ENCODE results near the gene PACC1.

DNA sequence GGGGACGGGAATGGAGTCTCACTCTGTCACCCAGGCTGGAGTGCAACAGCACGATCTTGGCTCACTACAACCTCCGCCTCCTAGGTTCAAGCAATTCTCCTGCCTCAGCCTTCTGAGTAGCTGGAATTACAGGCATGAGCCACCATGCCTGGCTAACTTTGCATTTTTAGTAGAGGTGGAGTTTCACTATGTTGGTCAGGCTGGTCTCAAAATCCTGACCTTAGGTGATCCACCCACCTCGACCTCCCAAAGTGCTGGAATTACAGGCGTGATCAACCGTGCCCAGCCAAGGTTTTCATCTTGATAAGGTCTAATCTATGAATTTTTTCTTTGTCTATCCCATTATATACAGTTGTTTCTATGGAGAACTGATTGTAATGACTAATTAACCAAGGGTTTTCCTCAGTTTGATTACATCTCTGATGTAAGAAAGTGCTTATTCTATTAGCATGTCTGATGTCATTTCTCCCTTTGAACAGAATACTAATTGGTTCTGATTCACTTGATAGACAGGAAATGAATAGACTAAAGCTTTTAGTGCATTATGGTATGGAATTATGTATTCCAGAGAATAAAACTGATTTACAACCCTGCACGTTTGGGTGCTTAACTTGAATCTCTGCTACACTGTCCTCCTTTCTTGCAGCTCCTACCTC is 11.9 kb downstream of the PACC1 start:
- TF ChIP-seq, protein P1, sequence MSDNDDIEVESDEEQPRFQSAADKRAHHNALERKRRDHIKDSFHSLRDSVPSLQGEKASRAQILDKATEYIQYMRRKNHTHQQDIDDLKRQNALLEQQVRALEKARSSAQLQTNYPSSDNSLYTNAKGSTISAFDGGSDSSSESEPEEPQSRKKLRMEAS (IDR thresholded peaks at IDR 0.05; ENCODE audit: insufficient read depth, insufficient read length) = no peak
- TF ChIP-seq, protein P2, sequence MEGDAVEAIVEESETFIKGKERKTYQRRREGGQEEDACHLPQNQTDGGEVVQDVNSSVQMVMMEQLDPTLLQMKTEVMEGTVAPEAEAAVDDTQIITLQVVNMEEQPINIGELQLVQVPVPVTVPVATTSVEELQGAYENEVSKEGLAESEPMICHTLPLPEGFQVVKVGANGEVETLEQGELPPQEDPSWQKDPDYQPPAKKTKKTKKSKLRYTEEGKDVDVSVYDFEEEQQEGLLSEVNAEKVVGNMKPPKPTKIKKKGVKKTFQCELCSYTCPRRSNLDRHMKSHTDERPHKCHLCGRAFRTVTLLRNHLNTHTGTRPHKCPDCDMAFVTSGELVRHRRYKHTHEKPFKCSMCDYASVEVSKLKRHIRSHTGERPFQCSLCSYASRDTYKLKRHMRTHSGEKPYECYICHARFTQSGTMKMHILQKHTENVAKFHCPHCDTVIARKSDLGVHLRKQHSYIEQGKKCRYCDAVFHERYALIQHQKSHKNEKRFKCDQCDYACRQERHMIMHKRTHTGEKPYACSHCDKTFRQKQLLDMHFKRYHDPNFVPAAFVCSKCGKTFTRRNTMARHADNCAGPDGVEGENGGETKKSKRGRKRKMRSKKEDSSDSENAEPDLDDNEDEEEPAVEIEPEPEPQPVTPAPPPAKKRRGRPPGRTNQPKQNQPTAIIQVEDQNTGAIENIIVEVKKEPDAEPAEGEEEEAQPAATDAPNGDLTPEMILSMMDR (IDR thresholded peaks at IDR 0.05; ENCODE audit: extremely low read depth in 1 of 2, insufficient read depth in 1 of 2, low read depth in 1 of 2, low read length in 2 of 2) = no peak
- TF ChIP-seq POLR2A (IDR thresholded peaks at IDR 0.05; ENCODE audit: low read depth, low read length) (no peak), POLR2AphosphoS5 (IDR thresholded peaks at IDR 0.05; ENCODE audit: insufficient read depth, low read depth, low read length) (no peak), EZH2 (IDR thresholded peaks at IDR 0.05; ENCODE audit: borderline replicate concordance, low read depth, low read length, severe bottlenecking) (no peak), FOS (IDR thresholded peaks at IDR 0.05; ENCODE audit: borderline replicate concordance, insufficient read depth, low read length) (no peak), JUN (IDR thresholded peaks at IDR 0.05; ENCODE audit: borderline replicate concordance, insufficient read depth, insufficient read length, low read depth) (peak; percentile 10), MYC (IDR thresholded peaks at IDR 0.05; ENCODE audit: low read depth, low read length) (no peak), GATA2 (IDR thresholded peaks at IDR 0.05; ENCODE audit: insufficient read depth, insufficient read length, low read depth, low read length) (no peak)
